Body of pancreas (tissue), 4 donors: ENCODE measurements around the gene DNER.

Experiments used
- CTCF ChIP-seq, 7 experiments: fragments of 450-650 bp in 4 of 7; fragments of 200-600 bp in 3 of 7; sonication (generic) in 3 of 7; IDR thresholded peaks; one replicate each; pipeline ENCODE4 v1.5.1; 2016 to 2019; ENCODE audit warnings: antibody characterized with exemption in 7 of 7
- POLR2A ChIP-seq, 3 donors: fragments of 450-650 bp; IDR thresholded peaks; one replicate each; pipeline ENCODE4 v1.6.1; 2016; ENCODE audit warnings: antibody characterized with exemption in 3 of 3, mild to moderate bottlenecking in 2 of 3

DNA sequence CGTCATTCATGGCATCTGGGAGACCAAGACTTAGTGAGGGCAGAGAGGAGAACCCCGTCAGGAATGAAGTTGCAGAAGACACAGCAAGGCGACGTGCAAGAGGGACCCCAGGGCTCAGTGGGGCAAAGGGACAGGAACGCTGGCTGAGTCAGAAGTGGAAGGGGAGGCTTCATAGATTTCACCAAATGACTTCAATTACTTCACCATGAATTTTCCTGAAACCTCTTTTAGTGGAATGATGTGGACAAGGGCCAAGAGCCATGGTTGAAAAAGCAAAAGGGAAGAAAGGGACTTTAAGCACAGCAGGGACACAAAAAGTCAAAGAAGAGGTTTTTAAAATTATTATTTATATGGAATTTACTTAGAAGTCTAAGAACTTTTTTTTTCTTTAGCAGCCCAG lies 301.7 kb downstream of the DNER start:
- TF ChIP-seq CTCF (IDR thresholded peaks at IDR 0.05) = no peak
- TF ChIP-seq POLR2A (IDR thresholded peaks at IDR 0.05) = no peak
